GM12892 (cell line): ENCODE results near the gene PLA2G6.

Source experiments
- DNase-seq: peaks from one replicate; pipeline ENCODE4 v3.0.0; 2011; ENCODE audit not compliant: insufficient read length
- FAIRE-seq: peaks from 2 replicates; lab custom pipeline; 2011; peaks lifted over from hg19 to GRCh38; lab: Jason Lieb, UNC
- POLR2A ChIP-seq: IDR thresholded peaks from 2 replicates; pipeline ENCODE4 v1.6.1; 2011; ENCODE audit warnings: low read depth, low read length, control low read depth
- POLR2AphosphoS5 ChIP-seq: IDR thresholded peaks from 2 replicates; pipeline ENCODE4 v1.6.1; 2011; ENCODE audit warnings: low read depth, low read length, control low read depth
- TAF1 ChIP-seq: IDR thresholded peaks from 2 replicates; pipeline ENCODE4 v1.6.1; 2011; ENCODE audit warnings: low read depth, mild to moderate bottlenecking, control low read depth, low read length, borderline replicate concordance

The PLA2G6 gene

DNA sequence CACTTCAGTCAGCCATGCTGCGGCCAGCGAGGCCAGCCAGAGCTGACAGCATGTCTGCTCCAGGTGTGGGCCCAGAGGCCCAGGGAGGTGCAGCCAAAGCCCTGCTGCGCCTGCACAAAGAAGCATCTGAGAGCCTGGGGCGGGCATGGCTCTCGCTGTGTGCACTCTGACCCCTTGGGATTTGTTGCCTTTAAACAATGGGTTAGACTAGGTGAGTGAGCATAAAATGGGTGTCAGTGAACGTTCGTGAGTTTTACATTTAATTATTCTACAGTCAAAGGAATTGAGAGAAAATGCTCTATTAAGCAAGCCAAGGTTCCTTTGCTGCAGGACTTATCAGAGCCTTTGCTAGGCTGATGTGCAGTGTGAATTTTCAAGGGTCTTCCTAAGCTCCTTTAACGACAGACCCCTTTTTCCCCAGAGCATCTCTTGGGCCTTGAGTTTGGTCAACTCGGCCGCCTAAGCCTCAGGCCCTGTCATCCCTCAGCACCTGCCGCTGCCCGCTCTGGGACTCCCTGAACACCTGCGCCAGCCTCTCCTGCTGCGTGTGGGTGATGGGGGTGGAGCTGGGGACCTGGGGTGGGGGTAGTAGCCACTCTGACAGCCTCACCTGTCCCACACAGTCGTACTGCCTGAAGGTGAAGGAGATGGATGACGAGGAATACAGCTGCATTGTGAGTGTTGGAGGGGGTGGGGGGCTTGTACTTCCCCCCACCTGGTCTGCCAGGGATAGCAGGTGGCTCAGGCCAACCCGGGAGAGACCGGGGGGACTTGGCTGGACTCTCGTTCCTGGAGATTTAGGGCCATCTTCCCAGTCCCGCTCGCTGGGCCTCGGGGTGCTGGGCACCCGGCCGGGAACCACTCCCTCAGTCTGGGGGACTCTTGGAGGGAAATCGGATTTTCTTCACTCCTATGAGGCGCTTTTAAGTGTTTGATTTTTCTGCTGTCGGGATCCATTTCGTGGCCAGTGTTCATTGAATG is 108.2 kb downstream of the PLA2G6 start:
- DNase-seq (no peak), FAIRE-seq (no peak)
- TF ChIP-seq POLR2A (no peak), TAF1 (no peak), POLR2AphosphoS5 (no peak)

DNA sequence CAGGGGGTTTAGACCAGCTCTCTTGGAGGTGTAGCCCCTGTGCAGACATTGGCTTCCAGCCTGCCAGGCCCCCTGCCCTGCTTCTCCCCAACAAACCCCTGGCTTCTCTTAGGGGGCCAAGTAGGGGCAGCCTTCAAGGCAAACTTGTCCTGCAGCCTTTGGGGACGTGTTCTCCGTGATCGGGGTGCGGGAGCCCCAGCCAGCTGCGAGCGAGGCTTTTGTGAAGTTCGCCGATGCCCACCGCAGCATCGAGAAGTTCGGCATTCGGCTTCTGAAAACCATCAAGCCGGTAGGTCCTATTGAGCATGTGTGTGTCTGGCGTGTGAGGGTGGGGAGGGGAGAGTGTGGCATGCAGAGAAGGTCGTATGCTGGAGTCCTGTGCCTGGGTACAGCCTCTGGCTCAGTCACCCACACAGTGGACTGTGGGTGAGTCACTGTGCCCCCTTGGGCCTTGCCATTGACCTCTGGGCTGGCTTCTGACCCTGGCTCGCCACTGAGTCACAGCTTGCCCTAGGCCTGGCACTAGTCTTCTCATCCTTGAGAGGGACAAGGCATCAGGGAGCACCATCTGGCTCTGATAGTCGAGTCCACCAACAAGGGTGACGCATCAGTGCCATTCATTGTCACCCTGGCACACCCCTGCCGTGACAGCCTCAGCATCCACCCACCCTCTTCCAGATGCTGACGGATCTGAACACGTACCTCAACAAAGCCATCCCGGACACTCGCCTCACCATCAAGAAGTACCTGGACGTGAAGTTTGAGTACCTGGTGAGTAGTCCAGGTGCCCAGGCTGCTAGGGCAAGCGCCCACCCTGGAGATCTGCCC is 109.1 kb downstream of the PLA2G6 start:
- TF ChIP-seq TAF1 (no peak), POLR2AphosphoS5 (no peak), POLR2A (no peak)
- DNase-seq (no peak), FAIRE-seq (no peak)

DNA sequence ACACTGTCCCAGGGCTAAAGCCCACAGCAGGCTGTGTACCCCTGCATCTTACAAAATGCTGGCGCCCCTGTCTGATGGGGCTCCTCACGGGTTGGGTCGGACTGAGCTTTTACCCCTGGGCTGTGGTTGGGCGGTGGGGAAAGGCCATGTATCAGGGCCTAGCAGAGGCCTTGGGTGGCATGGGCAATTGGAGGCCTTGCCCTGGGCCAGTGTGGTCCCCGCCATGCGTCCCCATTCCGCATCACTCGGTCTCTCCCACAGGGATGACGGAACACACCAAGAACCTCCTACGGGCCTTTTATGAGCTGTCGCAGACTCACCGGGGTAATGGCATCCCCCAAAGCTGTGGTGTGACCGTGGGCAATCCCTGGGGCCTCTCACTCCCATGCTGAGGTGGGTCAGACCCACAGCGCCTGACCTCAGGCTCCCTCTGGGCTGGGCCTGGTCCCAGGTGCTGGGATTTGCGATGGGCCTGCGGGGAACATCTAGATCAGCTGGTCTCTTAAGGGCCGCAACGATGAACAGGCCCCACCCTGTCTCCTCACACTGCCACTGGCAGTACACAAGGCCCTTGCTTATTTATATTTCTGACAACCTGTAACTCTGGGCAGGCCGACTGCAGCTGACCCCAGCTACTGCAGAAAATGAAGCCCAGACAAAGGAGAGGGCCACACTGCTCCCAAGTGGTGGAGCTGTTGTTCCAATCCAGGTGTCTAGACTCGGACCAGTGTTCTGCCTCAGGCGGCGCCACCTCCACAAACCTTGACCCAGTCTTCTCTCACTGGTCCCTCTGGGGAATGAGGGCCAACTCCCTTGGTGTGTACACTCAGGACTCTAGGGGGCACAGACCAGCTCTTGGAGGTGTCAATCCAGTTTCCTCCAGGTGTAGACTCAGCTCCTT is 110.0 kb downstream of the PLA2G6 start:
- TF ChIP-seq TAF1 (no peak), POLR2A (no peak)
- no peak for DNase-seq
- FAIRE-seq: no peak

DNA sequence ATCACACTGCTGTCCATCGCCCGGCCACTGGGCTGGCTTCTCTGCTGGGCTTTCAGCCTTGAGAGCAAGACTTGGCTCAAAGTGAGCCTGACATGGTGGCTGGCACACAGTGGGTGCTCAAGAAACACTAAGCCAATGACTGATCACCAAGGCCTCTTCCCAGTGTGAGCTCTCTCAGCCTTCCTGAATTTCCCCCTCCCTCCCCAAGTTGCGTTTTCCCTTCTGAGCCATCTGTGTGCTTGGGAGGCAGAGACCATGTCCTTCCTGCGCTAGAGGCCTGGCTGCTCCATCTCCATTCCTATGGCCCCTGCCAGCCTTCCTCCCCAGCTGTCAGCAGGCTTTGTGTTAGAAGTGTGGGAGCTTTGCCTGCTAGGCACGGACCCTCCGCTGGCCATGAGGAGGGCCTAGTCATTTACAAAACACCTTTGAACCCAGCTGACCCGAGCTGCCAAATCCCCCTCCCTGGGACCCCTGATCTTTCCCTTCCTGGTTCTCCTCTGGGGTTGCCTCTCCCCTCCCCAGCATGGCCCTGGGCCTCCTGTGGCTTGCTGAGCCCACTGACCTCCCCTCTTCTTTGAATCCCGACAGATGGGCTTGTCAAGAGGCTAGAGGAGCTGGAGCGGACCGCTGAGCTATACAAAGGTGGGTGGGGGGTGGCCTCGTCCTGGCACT is 111.2 kb downstream of the PLA2G6 start:
- FAIRE-seq (no peak), DNase-seq (no peak)
- TF ChIP-seq TAF1 (no peak), POLR2AphosphoS5 (no peak), POLR2A (no peak)

DNA sequence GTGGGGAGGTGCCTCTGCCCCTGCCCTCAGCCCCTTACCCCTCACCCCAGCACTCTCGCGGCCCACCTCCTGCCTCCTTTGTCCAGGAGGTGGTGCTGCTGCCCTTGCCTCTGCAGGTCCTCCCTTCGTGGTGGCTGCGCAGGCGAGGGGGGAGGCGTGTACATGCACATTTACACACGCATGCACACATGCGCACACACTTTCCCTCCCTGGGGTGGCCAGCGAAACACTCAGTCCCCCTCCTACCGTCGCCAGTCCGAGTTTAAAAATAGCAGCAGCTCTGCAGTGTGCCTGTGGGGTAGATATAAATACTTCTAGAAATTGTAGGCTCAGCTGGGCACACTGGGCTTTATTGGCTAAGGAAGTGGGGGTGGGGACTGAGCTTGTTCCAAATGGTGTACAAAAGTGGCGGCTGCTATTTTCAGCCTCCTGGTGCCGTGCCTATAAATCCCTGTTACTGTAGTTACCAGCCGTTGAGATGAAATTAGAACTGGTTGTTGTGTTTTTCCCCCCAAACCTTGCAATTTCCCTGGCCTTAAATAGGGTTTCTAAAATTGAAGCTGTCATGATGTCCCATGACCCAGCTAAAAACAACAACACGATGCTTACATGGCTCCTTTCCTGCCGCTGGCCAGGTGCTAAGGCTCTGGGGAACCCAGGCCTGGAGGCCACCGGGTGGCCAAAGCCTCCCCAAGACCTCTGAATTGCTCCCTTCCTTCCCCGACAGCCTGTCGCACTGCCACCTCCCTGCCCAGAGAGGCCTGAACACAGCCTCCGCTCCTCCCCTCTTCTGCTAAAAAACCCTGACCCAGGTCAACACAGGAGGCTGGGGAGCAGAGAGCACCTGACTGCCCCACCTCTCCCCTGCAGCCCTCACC is 112.0 kb downstream of the PLA2G6 start:
- FAIRE-seq: no peak
- DNase-seq: no peak
- TF ChIP-seq POLR2A (no peak), TAF1 (no peak), POLR2AphosphoS5 (no peak)

DNA sequence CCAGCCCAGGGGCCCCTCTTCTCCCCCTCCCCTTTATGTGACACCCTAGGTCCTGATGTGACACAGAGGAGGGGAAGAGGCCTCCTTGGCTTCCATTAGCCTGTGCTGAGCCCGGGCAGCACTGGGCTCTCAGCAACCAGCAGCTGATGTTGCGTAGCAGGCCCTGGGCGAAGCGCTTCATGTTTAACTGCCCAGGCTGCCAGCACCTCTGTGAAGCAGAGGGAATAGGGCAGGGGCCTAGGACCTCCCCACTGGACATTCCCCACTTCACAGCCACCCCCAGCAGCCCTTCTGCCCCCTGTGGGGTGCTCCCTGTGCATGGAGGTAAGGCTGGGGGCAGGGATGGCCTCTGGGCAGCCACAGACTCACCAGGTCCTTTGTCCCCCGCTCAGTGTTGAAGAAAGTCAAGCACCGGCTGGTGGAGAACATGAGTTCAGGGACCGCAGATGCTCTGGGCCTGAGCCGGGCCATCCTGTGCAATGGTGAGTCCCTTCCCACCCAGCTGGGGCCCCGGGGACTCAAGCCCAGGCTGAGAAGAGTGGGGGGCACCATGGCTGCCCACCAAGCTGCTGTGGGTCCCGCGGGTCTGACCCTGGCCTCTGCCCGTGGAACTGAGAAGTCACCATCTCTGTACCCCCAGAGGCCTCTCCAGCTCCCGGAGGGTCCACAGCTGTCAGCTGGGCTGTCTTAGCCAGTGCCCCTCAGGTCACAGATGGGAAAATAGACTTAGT is 112.8 kb downstream of the PLA2G6 start:
- DNase-seq: no peak
- TF ChIP-seq TAF1: no peak
- FAIRE-seq: no peak

DNA sequence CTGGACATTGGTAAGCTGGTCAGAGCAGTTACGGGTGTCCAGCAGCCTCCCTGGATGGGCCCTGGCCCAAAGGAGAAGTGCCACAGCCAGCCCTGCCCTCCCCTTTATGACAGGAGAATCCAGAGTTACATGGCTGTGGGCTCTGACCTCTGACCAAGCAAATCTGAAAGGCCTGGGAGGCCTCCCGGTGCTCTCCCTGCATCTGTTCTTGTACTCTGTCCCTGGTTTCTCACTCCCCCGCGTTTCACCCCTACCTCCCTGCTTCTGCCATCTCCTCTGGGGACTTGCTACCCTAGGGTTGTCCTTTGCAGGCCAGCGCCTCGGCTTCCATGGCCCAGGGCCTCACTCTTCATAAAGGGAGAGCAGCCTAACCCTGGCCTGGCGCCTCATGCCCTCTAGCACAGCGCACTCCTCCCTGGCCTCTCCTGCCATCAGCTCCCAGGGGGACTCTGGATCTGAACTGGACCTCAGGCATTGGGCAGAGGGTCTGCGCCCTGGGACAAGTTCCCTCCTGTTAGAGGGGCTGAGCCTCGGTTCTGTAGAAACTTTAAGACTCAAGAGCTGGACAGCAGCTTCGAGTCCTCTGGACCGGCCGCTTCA is 113.8 kb downstream of the PLA2G6 start:
- TF ChIP-seq POLR2A (no peak), POLR2AphosphoS5 (no peak), TAF1 (no peak)
- no peak for FAIRE-seq
- DNase-seq: no peak

DNA sequence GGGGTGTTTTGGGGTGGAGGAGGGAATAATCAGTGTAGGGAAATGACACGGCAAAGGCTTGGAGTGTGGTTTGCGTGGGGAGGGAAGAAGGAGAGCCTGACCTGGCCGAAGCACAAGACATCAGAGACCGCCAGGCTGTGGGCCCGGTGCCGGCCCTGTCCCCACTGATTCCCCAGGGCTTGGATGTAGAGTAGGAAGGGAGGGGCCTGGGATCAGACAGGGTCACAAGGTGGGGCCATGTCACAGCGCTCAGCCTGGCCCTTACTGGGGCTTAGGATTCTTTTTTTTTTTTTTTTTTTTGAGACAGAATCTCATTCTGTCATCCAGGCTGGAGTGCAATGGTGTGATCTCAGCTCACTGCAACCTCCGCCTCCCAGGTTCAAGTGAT is 114.6 kb downstream of the PLA2G6 start:
- FAIRE-seq (no peak), DNase-seq (no peak)
- TF ChIP-seq POLR2AphosphoS5 (no peak), TAF1 (no peak), POLR2A (no peak)
